Measurements from ENCODE around the gene SARDH. TPM values are rescaled to one million over a fixed set of nuclear protein-coding genes. Genes with fewer than 3 reads are reported as not detected.

The SARDH gene
- polyA plus RNA-seq, 1 donor (not counting 4 experiments of a cell fraction or from before 2014, with no cell fraction given): 0.03 TPM

DNA sequence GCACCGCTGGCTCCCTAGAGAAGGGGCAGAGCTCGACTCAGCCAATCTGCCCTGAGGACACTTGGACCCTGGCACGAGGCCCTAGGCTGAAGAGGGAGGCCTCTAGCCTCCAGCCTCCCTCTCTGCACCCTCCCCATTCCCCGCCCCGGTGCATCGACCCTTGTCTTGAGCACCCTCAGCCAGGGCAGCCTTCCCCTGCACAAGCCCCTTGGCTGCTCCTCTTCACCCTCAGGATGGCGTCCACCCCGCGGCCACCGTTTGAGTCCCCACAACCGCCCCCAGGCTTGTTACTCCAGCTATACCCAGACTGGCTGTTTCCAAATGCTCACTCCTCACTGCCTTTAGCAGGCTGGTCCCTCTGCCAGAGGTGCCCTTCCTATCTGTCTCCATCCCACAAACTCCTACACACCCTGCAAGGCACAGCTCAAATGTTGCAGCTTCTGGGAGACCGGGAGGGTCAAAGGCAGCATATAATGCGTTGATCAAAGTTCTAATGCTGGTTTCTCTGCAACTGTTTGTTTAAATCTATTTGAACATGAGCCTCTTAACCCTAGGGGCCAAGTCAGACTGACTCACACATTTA is 122.5 kb downstream of the SARDH start:
- no peaks in the 10 kb centered on the region for H3K79me2 ChIP-seq (ENCODE audit: control insufficient read depth, insufficient read depth, low read length)
- H3K27ac ChIP-seq (ENCODE audit: control insufficient read depth, insufficient read depth, low read length): no peak overlapping the region
- FAIRE-seq: no peak
- H3K27me3 ChIP-seq (ENCODE audit: control insufficient read depth, extremely low read depth, insufficient read depth, low read length): peaks cover 54% of the 10 kb centered on the region
- no peaks in the 10 kb centered on the region for H3K36me3 ChIP-seq (ENCODE audit: control insufficient read depth in 2 of 2, extremely low read depth in 1 of 2, insufficient read depth in 2 of 2, low read length in 2 of 2)
- H3K9me3 ChIP-seq (ENCODE audit: control insufficient read depth, low read depth, low read length): no peaks in the 10 kb centered on the region
- no peak overlapping the region for H3K4me3 ChIP-seq (ENCODE audit: control insufficient read depth in 2 of 3, extremely low read depth in 1 of 3, insufficient read depth in 2 of 3, low read depth in 1 of 3, low read length in 3 of 3)
- no peaks in the 10 kb centered on the region for H3K4me1 ChIP-seq (ENCODE audit: control insufficient read depth, extremely low read depth, insufficient read depth, low read length)
- DNase-seq (ENCODE audit: low read depth, low spot score): no peak
- H2AFZ ChIP-seq (ENCODE audit: control insufficient read depth, low read length): no peak overlapping the region
- no peak overlapping the region for H3K4me2 ChIP-seq (ENCODE audit: control insufficient read depth, extremely low read depth, insufficient read depth, low read depth, low read length)
- H4K20me1 ChIP-seq (ENCODE audit: control insufficient read depth, extremely low read depth, insufficient read depth, low read length): no peaks in the 10 kb centered on the region
- dilution Hi-C loops (cut with MboI; ENCODE audit: extremely low pct_ligation_motif_present, low sequenced_read_pairs): no loop called here
- H3K9ac ChIP-seq (ENCODE audit: control insufficient read depth, extremely low read depth, insufficient read depth, low read length): no peak overlapping the region
- TF ChIP-seq, protein P1, sequence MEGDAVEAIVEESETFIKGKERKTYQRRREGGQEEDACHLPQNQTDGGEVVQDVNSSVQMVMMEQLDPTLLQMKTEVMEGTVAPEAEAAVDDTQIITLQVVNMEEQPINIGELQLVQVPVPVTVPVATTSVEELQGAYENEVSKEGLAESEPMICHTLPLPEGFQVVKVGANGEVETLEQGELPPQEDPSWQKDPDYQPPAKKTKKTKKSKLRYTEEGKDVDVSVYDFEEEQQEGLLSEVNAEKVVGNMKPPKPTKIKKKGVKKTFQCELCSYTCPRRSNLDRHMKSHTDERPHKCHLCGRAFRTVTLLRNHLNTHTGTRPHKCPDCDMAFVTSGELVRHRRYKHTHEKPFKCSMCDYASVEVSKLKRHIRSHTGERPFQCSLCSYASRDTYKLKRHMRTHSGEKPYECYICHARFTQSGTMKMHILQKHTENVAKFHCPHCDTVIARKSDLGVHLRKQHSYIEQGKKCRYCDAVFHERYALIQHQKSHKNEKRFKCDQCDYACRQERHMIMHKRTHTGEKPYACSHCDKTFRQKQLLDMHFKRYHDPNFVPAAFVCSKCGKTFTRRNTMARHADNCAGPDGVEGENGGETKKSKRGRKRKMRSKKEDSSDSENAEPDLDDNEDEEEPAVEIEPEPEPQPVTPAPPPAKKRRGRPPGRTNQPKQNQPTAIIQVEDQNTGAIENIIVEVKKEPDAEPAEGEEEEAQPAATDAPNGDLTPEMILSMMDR (optimal IDR thresholded peaks at IDR 0.05 in 1 of 3, IDR thresholded peaks at IDR 0.05 in 1 of 3, conservative IDR thresholded peaks at IDR 0.05 in 1 of 3; ENCODE audit: extremely low read depth in 1 of 3, insufficient read depth in 2 of 3, low read length in 3 of 3): no peak
- TF ChIP-seq EZH2 (IDR thresholded peaks at IDR 0.05; ENCODE audit: low read length): no peak
- no peaks in the 10 kb centered on the region for H3K9me1 ChIP-seq (ENCODE audit: control insufficient read depth, extremely low read depth, insufficient read depth, low read length)

DNA sequence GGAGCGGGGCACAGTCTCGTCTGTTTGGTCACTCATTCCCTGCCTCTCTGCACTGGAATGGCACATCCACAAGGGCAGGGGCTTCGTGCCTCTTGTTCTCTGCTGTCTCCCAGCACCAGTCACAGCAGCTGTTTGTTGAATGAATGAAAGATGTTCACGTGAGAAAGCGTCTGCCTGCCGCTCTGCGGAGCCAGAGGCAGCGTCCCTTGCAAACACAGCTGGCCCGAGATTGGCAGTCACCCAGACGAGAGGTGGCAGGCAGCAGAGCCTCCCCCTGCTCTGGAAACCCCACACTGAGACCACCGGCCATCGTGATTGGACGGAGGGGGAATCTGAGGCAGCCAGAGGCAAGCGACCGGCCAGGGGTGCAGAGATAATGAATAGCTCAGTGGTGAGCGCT is 123.0 kb downstream of the SARDH start:
- Histone ChIP-seq H3K79me2 (ENCODE audit: control insufficient read depth, insufficient read depth, low read length) (no peaks in the 10 kb centered on the region), H3K36me3 (ENCODE audit: control insufficient read depth in 2 of 2, extremely low read depth in 1 of 2, insufficient read depth in 2 of 2, low read length in 2 of 2) (no peaks in the 10 kb centered on the region), H3K9me1 (ENCODE audit: control insufficient read depth, extremely low read depth, insufficient read depth, low read length) (no peaks in the 10 kb centered on the region), H3K27ac (ENCODE audit: control insufficient read depth, insufficient read depth, low read length) (no peak overlapping the region), H2AFZ (ENCODE audit: control insufficient read depth, low read length) (no peak overlapping the region), H3K4me1 (ENCODE audit: control insufficient read depth, extremely low read depth, insufficient read depth, low read length) (no peaks in the 10 kb centered on the region), H3K4me2 (ENCODE audit: control insufficient read depth, extremely low read depth, insufficient read depth, low read depth, low read length) (no peak overlapping the region), H3K9me3 (ENCODE audit: control insufficient read depth, low read depth, low read length) (no peaks in the 10 kb centered on the region), H3K27me3 (ENCODE audit: control insufficient read depth, extremely low read depth, insufficient read depth, low read length) (peaks cover 54% of the 10 kb centered on the region), H3K9ac (ENCODE audit: control insufficient read depth, extremely low read depth, insufficient read depth, low read length) (no peak overlapping the region), H4K20me1 (ENCODE audit: control insufficient read depth, extremely low read depth, insufficient read depth, low read length) (no peaks in the 10 kb centered on the region), H3K4me3 (ENCODE audit: control insufficient read depth in 2 of 3, extremely low read depth in 1 of 3, insufficient read depth in 2 of 3, low read depth in 1 of 3, low read length in 3 of 3) (no peak overlapping the region)
- dilution Hi-C loops (cut with MboI; ENCODE audit: extremely low pct_ligation_motif_present, low sequenced_read_pairs): no loop called here
- TF ChIP-seq, protein P1 (optimal IDR thresholded peaks at IDR 0.05 in 1 of 3, IDR thresholded peaks at IDR 0.05 in 1 of 3, conservative IDR thresholded peaks at IDR 0.05 in 1 of 3; ENCODE audit: extremely low read depth in 1 of 3, insufficient read depth in 2 of 3, low read length in 3 of 3): no peak
- TF ChIP-seq EZH2 (IDR thresholded peaks at IDR 0.05; ENCODE audit: low read length): no peak
- no peak for FAIRE-seq
- no peak for DNase-seq (ENCODE audit: low read depth, low spot score)

All from keratinocyte (primary cell).